Osteocyte (in vitro differentiated cells): ENCODE data around the gene IFNL2. TPM values are rescaled to one million over a fixed set of nuclear protein-coding genes. Genes with fewer than 3 reads are reported as not detected.
"Not testable (repeated sequence)": the region's sequence is repeated elsewhere in the genome, so short reads cannot be mapped to it uniquely, and the experiment has no call there.

Source experiments
- DNase-seq: peaks from one replicate; pipeline ENCODE4 v3.0.0; 2021; ENCODE audit warnings: mixed read lengths; ENCODE audit not compliant: unreplicated experiment; ENCODE audit errors: extremely low spot score
- H3K27ac Mint-ChIP-seq: one replicate; pipeline ENCODE4 v1.8.0; 2021; ENCODE audit warnings: mild to moderate bottlenecking, mixed read lengths; ENCODE audit not compliant: unreplicated experiment
- H3K27me3 Mint-ChIP-seq: one replicate; pipeline ENCODE4 v1.8.0; 2021; ENCODE audit warnings: mixed read lengths; ENCODE audit not compliant: unreplicated experiment
- H3K36me3 Mint-ChIP-seq: one replicate; pipeline ENCODE4 v1.8.0; 2021; ENCODE audit warnings: mixed read lengths; ENCODE audit not compliant: unreplicated experiment
- H3K4me1 Mint-ChIP-seq: one replicate; pipeline ENCODE4 v1.8.0; 2021; ENCODE audit warnings: mixed read lengths; ENCODE audit not compliant: unreplicated experiment
- H3K4me3 Mint-ChIP-seq: one replicate; pipeline ENCODE4 v1.8.0; 2021; ENCODE audit warnings: mild to moderate bottlenecking, moderate library complexity, mixed read lengths; ENCODE audit not compliant: unreplicated experiment
- H3K9me3 Mint-ChIP-seq: one replicate; pipeline ENCODE4 v1.8.0; 2021; ENCODE audit warnings: mixed read lengths; ENCODE audit not compliant: unreplicated experiment
- CTCF ChIP-seq: fragments of 200-600 bp; sonication (generic); IDR thresholded peaks from 2 replicates; pipeline ENCODE4 v1.5.0; 2021; ENCODE audit warnings: antibody characterized with exemption, mild to moderate bottlenecking, moderate library complexity
- long read RNA-seq: library from polyadenylated mRNA; unstranded; transcript quantifications from one replicate; pipeline ENCODE4 v2.0.0, GENCODE V29; 2021
- total RNA-seq: library from RNA; stranded (reverse); gene quantifications from 2 replicates; pipeline ENCODE4 v1.2.1, GENCODE V29; 2021

IFNL2 gene
- not detected in 2 replicates for total RNA-seq
- long read RNA-seq = 0 reads

- not testable (repeated sequence) for H3K4me1 Mint-ChIP-seq
- peaks cover 50% of the 10 kb centered on the region for H3K27me3 Mint-ChIP-seq
Measured at GRCh38 chr19:39268085-39268484, at the start of gene IFNL2. TSS of gene IFNL2 (plus strand) at chr19:39268396. CDS start at chr19:39268569, 173 bp downstream.

GRCh38 chr19:39219108-39219507 is 49.1 kb upstream of the IFNL2 start:
- not testable (repeated sequence) for H3K4me3 Mint-ChIP-seq, H3K9me3 Mint-ChIP-seq, H3K27ac Mint-ChIP-seq, H3K36me3 Mint-ChIP-seq, H3K4me1 Mint-ChIP-seq, DNase-seq
- H3K27me3 Mint-ChIP-seq = peaks cover 17% of the 10 kb centered on the region

More at GRCh38 chr19:39268085-39268484, at the start of gene IFNL2:
- H3K9me3 Mint-ChIP-seq, H3K4me3 Mint-ChIP-seq, H3K36me3 Mint-ChIP-seq, H3K27ac Mint-ChIP-seq, DNase-seq: not testable (repeated sequence)

GRCh38 chr19:39223703-39224279 is 44.4 kb upstream of the IFNL2 start:
- no peak overlapping the region for H3K27ac Mint-ChIP-seq
- TF ChIP-seq CTCF = no peak
- H3K9me3 Mint-ChIP-seq = no peaks in the 10 kb centered on the region
- peaks cover 26% of the 10 kb centered on the region for H3K27me3 Mint-ChIP-seq
- H3K4me3 Mint-ChIP-seq = no peak overlapping the region
- H3K36me3 Mint-ChIP-seq = no peaks in the 10 kb centered on the region
- H3K4me1 Mint-ChIP-seq = no peaks in the 10 kb centered on the region
- no peak for DNase-seq

GRCh38 chr19:39224910-39225309 is 43.3 kb upstream of the IFNL2 start:
- no peaks in the 10 kb centered on the region for H3K36me3 Mint-ChIP-seq
- no peak for DNase-seq
- no peaks in the 10 kb centered on the region for H3K9me3 Mint-ChIP-seq
- no peak overlapping the region for H3K4me3 Mint-ChIP-seq
- no peak for TF ChIP-seq CTCF
- peaks cover 22% of the 10 kb centered on the region for H3K27me3 Mint-ChIP-seq
- no peak overlapping the region for H3K27ac Mint-ChIP-seq
- H3K4me1 Mint-ChIP-seq = no peaks in the 10 kb centered on the region

GRCh38 chr19:39230096-39230764 is 38.0 kb upstream of the IFNL2 start:
- no peaks in the 10 kb centered on the region for H3K36me3 Mint-ChIP-seq
- no peak overlapping the region for H3K27ac Mint-ChIP-seq
- no peak overlapping the region for H3K4me3 Mint-ChIP-seq
- H3K9me3 Mint-ChIP-seq = no peaks in the 10 kb centered on the region
- H3K27me3 Mint-ChIP-seq = peaks cover 10% of the 10 kb centered on the region
- TF ChIP-seq CTCF = no peak
- no peaks in the 10 kb centered on the region for H3K4me1 Mint-ChIP-seq
- no peak for DNase-seq

- no peak for DNase-seq
- no peaks in the 10 kb centered on the region for H3K9me3 Mint-ChIP-seq
- TF ChIP-seq CTCF = no peak
- H3K27ac Mint-ChIP-seq = no peak overlapping the region
- H3K4me1 Mint-ChIP-seq = peaks cover 2% of the 10 kb centered on the region
- peaks cover 3% of the 10 kb centered on the region for H3K27me3 Mint-ChIP-seq
- H3K4me3 Mint-ChIP-seq = no peak overlapping the region
- H3K36me3 Mint-ChIP-seq = no peaks in the 10 kb centered on the region
Measured at GRCh38 chr19:39232708-39233107, 35.5 kb upstream of the IFNL2 start.
